Measurements from ENCODE around the gene GRIK3.
"Not testable (repeated sequence)": the region's sequence is repeated elsewhere in the genome, so short reads cannot be mapped to it uniquely, and the experiment has no call there.

GRIK3 gene

DNA sequence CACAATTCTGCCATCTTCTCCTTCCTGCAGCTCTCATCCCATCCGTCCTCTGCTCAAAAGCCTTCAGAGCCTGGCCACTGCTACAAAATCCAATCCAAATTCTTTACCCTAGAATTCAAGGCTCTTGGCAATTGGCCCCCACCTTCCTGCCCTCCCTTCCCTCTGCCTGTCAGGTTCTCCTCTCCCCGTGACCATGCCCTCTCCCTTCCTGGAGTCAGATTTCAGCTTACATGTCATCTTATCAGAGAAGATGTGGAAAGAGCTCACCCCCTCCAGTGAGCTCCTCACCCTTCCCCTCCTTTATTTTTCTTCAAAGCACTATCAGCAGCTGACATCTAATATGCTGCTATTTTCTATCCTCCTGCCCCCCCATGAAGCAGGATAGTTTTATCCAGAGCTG is 86.9 kb downstream of the GRIK3 start:
- DNase-seq (ENCODE audit: low read depth in 1 of 2, low spot score in 1 of 2) = no peak

DNA sequence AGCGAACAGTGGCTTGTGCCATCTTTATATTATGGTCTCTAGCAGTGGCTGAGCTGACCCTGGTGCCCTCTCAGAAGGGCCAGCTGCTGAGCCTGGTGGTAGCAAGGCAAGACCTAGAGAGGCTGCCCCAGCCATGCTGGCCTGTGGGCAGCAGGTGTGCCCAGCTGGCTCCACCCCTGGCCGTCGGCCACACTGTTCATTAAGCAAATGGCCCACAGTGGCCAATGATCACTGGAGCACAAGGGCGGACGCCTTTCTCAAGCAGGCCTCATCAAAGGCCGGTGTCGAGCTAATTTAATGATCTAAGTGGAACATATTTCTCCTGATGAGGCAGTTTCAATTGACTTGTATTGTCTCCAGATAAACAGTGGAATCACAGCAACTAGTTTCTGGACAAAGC is 89.4 kb downstream of the GRIK3 start:
- DNase-seq (ENCODE audit: low read depth in 1 of 2, low spot score in 1 of 2) = no peak

DNA sequence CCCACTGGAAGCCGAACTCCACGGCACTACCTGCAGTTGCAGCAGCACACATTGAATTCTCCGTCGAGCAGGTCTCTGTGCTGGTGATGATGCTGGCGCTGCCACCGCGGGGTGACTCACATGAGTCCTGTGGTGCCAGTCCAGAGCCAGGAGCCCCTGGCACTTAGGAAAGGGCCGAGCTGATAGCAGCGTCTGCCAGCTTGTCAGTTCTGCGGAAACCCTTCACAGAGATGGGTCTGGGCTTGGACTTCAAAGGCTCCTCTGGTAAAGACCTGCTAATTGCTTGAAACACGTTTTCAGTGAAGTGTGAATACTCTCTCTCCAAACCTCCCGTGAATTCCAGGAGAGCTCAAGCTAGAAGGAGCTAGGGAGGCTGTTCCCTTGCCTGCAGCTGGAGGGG is 92.2 kb downstream of the GRIK3 start:
- no peak for DNase-seq (ENCODE audit: low read depth in 1 of 2, low spot score in 1 of 2)

DNA sequence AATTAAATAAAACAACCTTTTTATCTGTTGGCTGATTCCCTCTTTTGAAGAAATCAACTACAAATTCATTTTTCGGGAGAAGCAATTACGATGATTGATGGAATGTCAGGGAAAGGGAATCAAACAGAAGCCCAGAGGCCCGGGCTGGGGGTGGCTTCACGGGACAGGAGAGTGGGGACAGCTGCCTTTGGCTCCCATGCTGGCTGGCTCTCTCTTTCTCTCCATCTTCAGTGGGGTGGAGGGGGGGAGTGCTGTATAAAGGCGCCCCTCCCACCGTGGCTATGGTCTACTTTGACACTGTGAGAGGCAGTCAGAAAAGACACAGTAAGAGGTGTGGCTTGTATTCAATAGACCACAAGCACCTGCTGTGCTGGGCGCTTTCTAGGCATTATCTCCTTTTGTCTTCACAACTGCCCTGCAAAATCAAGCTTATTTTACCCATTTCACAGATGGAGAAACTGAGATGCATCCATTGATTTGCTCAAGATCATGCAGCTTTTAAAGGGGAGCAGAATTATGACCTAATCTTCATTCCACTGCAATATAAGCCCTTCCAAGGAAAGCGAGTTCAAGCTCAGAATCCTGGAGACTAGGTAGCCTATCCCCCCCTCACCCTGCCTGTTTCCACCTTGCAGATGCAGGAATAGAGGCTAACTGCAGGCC is 92.9 kb downstream of the GRIK3 start:
- DNase-seq (ENCODE audit: low read depth in 1 of 2, low spot score in 1 of 2) = no peak

DNA sequence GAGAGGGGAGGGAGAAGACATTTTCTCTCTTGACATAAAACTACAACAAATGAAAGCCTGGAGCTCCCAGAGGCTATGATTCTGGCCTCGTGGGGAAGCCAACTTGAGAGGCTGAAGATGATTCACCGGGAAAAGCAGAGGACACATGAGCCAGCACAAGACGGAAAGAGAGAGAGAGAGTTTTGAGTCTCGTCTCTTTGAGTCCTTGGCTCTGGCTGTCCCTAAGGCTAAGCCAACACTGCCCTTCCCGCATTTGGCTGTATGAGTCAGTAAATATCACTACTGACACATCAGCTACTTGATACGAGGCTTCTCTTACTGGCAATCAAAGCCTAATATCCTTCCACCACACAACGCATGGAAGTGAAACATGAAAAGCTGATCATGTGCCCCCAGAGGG is 95.5 kb downstream of the GRIK3 start:
- DNase-seq (ENCODE audit: low read depth in 1 of 2, low spot score in 1 of 2) = no peak

DNA sequence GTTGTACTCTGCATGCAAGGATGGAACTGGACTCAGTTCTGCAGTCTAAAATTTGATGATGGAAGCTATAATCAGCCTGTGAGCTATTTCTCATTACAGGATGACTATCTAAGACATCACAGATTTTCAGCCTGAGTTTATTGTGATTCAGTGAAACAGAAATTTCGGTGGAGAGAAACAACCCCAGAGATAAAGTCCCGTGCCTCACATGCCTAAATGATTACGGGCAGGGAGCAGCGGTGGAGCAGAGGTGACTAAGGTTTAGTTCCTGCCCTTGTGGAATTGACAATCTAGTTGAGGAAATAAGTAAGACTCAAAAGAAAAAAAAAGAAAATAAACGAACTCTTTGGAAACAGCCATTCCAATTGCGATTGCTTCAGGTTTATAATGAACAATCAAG is 96.9 kb downstream of the GRIK3 start:
- no peak for DNase-seq (ENCODE audit: low read depth in 1 of 2, low spot score in 1 of 2)

DNA sequence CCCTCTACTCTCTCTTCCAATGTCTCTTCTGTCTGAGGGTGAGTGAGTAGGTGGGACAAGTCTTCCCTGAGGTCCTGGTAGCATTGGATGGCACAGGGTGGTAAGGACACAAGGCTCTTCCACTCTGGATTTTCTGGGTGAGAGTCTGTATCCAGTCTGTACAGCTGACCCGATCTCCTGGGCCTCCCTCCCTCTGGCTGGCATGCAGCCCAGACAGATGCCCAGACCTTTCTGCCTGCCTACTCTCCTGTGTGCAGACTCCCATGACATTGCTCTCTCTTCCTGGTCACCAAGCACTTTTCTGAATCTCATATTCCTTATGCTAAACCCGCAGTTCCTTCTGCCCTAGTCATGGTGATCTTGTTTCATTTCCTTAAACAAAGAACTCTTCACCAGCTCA is 100.3 kb downstream of the GRIK3 start:
- DNase-seq (ENCODE audit: low read depth in 1 of 2, low spot score in 1 of 2) = no peak

DNA sequence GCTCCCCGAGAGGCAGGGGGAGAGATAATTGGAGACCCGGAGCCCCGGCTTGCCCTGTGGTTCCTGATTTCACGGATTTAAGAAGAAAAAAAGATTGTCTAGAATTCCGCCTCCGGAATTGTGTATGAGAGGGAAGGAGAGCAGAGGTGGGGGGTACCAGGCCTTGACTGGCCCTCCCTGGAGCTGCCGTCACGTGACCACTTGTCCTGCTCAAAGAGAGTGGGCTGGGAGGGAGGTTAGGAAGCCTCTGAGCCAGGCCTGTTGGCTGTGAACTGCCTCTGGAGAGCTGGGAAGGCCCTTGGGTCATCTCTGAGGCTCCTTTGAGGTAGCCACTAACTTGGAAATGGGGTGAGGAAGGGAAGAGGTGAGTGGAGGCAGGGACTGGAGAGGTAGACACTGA is 106.5 kb downstream of the GRIK3 start:
- no peak for DNase-seq (ENCODE audit: low read depth in 1 of 2, low spot score in 1 of 2)

DNA sequence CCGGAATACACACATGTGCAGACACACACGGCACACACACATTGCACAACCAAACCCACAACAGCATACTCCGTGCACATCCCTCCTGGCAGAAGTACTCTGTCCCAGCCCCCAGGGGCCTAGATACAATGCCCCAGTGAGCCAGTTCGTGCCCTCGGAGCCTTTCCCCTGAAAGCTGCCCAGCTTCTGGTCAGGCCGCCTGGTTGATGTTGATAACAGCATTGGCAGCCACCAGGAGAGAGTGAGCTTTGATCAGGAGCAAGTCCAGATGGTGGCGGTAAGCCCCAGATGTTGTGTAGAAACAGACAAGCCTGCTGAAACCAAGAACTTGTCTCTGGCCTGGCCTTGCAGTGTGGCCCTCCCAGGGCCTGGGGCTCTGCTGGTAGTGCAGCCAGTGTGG is 109.1 kb downstream of the GRIK3 start:
- no peak for DNase-seq (ENCODE audit: low read depth in 1 of 2, low spot score in 1 of 2)

DNA sequence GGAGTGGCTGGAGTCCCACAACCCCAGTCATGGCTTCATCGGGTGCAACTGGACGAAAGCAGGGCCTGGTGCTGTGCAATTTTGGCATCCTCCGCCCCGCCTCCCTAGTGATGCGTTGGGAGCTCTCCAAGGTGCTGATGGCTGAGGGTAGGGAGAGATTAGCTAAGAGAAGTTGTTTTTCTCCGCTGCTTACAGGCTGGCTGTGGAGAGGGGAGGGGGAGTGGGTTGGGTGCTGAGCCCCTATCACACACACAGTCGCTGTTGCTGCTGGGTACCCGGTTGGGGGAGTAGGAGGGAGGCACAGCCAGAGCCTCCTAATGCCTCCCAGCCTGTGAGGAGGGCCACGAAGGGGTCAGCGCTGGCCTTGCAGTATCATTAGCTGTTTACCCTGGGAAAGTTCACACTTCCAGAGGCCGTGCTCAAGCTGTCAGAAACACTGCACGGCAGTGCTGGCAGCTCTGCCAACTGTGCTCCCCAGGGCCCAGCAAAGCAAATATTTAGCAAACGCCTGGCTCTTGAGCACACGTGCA is 110.0 kb downstream of the GRIK3 start:
- no peak for DNase-seq (ENCODE audit: low read depth in 1 of 2, low spot score in 1 of 2)

DNA sequence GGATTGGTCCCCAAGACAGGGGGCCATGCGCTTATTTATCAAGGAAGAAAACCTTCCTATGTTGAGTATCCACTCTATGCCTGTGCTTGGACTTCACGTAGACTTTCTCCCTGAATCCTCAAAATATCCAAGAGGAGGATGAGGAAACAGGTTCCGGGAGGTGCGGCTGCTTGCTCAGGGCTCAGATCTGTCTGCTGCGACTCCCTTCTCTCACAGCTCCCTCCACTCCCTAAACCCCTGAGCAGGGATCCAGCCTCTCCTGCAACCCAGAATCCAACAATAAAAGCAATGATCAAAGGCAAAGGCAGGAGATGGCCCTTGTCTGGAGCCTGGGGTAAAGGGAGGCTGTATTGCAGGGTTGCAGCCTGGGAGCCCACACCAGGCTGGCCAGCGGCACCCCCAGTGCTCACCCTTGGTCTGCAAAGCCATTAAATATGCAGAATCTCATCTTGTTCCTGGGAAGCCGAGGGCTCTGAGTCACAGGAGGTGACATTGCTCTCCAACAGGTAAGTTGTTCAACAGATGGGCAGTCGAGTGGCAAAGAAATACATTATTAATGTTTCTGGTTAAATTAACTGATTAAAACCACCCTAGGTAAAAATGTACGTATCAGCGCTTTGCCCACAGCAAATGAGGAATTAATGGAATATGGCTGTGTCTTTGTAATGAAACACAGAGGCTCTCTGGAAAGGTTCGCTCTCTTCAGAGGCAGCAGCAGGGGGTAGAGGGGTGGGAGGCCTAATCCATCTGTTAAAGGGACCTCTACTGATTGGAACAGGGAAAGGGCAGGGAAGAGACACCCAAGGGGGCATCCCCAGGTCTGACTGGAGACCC is 111.5 kb downstream of the GRIK3 start:
- DNase-seq (ENCODE audit: low read depth in 1 of 2, low spot score in 1 of 2) = no peak

DNA sequence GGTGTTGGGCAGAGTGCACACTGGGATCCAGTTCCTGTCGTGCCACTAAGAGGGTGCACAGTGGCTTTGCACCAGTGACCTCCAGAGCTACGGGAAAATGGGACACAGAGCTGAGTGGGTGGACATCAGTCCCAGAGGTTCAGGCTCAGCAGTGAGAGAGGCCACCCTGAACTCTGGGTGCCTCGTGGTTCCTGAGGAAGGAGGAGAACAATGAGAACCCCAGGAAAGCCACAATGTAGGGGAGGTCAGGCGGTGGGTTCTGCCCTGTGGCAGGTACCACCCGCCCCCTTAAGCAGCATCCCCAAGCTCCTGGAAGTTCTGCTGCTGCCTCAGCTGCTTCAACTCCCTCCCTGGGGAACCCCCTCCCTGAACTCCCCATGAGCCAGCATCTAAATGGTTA is 112.2 kb downstream of the GRIK3 start:
- no peak for DNase-seq (ENCODE audit: low read depth in 1 of 2, low spot score in 1 of 2)

DNA sequence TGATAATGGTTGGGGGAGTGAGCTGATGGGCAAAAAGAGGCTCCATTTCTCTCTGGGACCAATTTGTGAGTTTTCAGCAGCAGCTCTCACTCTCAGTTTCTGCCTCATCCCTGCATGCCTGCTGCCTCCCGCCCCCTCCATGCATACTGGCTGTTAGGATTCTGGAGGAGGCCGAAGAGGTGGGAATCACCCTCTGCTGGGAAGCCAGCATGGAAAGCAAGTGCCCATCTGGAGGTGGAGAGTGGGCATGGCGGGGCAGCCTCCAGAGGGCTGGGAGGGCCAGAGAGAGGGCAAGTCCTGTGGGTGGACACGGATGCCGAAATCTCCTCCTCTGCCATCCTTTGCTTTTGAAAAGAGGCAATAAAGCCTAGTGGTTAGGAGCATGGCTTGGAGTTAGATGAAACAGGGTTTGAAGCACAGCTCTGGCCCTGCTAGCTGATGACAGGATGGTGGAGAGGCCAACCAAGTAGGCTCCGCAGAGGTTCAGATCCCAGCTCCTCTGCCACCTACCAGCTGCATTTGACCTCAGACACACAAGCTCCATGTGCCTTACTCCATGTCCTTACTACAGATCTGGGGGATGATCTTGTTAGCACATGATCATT is 113.4 kb downstream of the GRIK3 start:
- no peak for DNase-seq (ENCODE audit: low read depth in 1 of 2, low spot score in 1 of 2)

DNA sequence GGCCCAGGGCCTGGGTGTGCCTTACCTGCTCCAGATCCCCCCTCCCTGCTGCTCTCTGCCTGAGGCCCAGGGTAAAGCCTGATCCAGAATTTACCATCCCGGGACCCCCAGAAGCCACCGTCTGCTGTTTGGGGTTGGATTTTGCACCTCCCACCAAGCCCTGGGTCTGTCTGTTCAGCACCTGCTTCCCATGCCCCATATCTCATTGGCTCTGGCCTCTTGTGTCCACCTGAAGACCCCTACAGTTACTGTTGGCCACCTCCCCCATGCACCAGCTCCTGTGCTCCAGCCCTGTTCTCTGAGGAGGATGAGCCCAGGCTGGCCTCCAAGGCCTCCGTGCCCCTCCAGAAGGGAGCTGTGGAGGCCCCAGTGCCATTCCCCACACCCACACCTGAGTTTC is 113.9 kb downstream of the GRIK3 start:
- no peak for DNase-seq (ENCODE audit: low read depth in 1 of 2, low spot score in 1 of 2)

DNA sequence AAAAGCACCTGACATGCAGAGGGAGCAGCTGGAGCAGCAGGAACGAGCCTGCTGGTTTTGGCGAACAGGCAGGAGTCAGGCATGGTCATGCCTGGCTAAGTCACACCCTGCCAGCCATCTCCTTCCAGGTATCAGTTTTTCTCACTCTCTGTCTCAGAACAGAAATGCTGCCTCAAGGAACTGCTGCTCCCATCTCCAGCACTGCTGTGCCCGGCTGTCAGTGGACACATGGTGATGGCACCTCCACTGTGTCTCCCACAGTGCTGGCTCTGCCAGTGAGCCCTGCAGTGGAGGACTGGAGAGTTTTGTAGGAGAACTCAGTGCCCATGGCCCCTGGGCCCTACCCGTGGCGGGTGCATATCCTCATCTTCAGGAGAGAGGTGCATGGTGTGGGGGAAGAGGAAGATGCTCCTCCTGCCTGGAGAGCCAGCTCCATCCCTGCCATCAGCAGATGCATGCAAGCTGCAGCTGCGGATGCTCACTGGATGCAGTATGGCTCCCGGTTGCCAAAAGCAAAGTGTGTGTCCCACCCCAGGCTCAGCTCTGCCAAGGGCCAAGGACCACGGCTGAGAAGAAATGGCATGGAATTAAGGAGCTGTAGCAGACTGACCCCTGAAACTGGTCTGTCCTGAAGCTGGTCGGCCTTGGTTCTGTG is 114.7 kb downstream of the GRIK3 start:
- no peak for DNase-seq (ENCODE audit: low read depth in 1 of 2, low spot score in 1 of 2)

DNA sequence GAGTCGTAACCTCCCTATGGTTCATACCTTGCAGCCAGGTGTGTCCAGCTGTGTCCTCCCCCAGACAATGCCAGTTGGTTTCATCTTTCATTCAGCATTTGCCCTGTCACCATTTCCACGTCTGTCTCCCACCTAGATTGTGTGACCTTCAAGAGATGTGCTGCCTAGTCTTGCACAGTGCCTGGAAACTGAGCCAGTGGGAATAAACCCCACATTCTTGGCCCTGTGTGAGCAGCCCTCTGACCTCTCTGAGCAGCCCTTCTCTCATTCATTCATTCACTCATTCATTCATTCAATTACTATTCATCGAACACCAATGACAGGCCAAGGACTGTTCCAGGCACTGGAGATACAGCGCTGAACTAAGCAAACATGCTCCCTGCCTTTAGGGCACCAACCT is 115.7 kb downstream of the GRIK3 start:
- DNase-seq (ENCODE audit: low read depth in 1 of 2, low spot score in 1 of 2) = no peak

DNA sequence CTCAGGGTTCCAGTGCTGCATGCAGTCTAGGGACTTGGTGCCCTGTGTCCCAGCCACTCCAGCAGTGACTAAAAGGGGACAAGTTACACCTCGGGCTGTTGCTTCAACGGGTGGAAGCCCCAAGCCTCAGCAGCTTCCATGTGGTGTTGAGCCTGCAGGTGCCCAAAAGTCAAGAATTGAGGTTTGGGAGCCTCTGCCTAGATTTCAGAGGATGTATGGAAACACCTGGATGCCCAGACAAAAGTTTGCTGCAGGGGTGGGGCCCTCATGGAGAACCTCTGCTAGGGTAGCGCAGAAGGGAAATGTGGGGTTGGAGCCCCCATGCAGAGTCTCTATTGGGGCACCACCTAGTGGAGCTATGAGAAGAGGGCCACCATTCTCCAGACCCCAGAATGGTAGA is 117.8 kb downstream of the GRIK3 start:
- not testable (repeated sequence) for DNase-seq (ENCODE audit: low read depth in 1 of 2, low spot score in 1 of 2)

DNA sequence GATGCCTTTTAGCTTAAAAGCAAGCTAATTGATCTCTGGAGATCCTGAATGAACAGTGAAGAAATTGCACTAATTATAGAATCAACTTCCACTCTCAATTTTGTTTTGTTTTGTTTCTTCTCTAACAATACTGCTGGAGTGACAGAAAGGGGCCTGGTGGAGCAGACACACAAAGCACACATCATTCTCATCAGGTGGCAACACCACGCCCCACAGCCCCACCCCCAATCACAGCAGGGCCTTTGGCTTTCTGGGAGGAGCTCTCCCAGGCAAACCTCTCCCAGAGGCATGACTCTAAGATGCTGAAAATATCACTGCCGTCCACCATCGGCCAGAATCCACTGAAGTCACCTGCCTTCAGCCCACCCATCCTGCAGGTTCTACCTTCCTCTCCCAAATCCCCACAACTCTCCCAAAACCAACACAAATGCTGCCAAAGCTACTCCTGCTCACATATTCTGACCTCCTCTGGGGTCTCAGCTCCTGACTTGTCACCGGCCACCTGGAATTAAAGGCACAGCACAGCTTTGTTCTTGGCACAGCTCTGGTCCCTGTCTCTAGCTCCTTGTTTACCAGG is 120.7 kb downstream of the GRIK3 start:
- no peak for DNase-seq (ENCODE audit: low read depth in 1 of 2, low spot score in 1 of 2)

DNA sequence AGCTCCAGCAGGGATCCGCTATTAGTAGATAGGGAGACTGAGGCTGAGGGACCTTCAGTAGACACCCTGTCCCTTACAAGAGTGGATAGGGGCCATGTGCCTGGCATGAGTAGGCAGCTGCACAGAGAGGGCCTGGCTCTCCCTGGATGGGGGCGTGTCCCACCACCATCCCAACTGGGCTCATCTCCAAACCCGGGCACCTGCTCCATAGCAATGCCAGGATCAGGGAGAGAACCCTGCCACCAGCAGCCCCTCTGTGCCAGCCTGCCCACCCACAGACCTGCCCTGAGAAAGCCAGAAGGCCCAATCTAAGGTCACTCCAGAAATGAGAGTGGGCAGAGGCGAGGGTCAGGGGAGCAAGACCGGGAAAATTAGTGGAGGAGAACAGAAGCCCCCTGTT is 121.3 kb downstream of the GRIK3 start:
- DNase-seq (ENCODE audit: low read depth in 1 of 2, low spot score in 1 of 2) = no peak

DNA sequence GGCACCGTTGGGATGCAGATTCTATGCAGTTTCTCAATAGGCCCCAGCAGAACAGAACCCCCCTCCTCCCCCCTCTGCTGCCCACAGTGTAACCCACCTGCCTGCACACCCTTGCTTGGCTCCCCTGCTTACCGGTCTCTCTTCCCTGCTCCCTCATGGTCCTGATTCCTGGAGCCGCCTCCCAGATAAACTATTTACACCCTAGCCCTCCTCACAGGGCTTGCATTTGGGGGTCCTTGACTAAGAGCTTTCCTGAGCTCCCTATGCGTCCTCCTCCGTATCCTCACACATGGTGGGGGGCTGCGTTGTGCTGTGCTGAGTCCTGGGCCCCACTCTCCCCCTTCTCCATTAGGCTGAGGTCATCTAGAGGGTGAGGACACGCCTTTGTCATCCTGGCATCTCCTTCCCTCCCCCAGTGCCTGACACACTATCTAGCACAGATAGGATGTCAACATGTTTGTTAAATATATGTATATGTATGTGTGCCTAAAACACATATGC is 121.9 kb downstream of the GRIK3 start:
- no peak for DNase-seq (ENCODE audit: low read depth in 1 of 2, low spot score in 1 of 2)
